GM21723 (cell line): ENCODE data around the gene PON3.
"Not testable (repeated sequence)": the region's sequence is repeated elsewhere in the genome, so short reads cannot be mapped to it uniquely, and the experiment has no call there.

Source experiments
- ATAC-seq: cut with Tn5 transposase; IDR thresholded peaks from one replicate; pipeline ENCODE4 v1.9.1; 2021; ENCODE audit warnings: mild to moderate bottlenecking, moderate library complexity; ENCODE audit not compliant: unreplicated experiment

Gene PON3

GRCh38 chr7:95412075-95412474, 15.9 kb upstream of the PON3 start:
- ATAC-seq = no peak

GRCh38 chr7:95411666-95412065, 15.5 kb upstream of the PON3 start:
- no peak for ATAC-seq

- no peak for ATAC-seq
Measured at GRCh38 chr7:95411036-95411435, 14.9 kb upstream of the PON3 start.

- no peak for ATAC-seq
Measured at GRCh38 chr7:95407751-95408150, 11.6 kb upstream of the PON3 start.

- ATAC-seq = no peak
Measured at GRCh38 chr7:95405800-95406199, 9.6 kb upstream of the PON3 start.

- no peak for ATAC-seq
Measured at GRCh38 chr7:95405208-95405607, 9.0 kb upstream of the PON3 start.

GRCh38 chr7:95404316-95404865, 8.2 kb upstream of the PON3 start:
- no peak for ATAC-seq

- ATAC-seq = no peak
Measured at GRCh38 chr7:95398155-95398940, 2.2 kb upstream of the PON3 start.

- no peak for ATAC-seq
Measured at GRCh38 chr7:95397381-95397780, 1.2 kb upstream of the PON3 start.

GRCh38 chr7:95395755-95396135, 430 bp downstream of the PON3 start:
- ATAC-seq = no peak

- ATAC-seq = no peak
Measured at GRCh38 chr7:95394370-95394769, 1.8 kb downstream of the PON3 start.

- ATAC-seq = no peak
Measured at GRCh38 chr7:95391761-95392160, 4.4 kb downstream of the PON3 start.

GRCh38 chr7:95389516-95389915, 6.7 kb downstream of the PON3 start:
- no peak for ATAC-seq

- not testable (repeated sequence) for ATAC-seq
Measured at GRCh38 chr7:95379457-95379856, 16.7 kb downstream of the PON3 start.

GRCh38 chr7:95376632-95377400, 19.4 kb downstream of the PON3 start:
- no peak for ATAC-seq

- ATAC-seq = no peak
Measured at GRCh38 chr7:95375591-95376257, 20.5 kb downstream of the PON3 start.

GRCh38 chr7:95373323-95373722, 22.9 kb downstream of the PON3 start:
- ATAC-seq = no peak

- no peak for ATAC-seq
Measured at GRCh38 chr7:95368235-95368634, 27.9 kb downstream of the PON3 start.

- ATAC-seq = no peak
Measured at GRCh38 chr7:95367606-95368005, 28.6 kb downstream of the PON3 start.

- no peak for ATAC-seq
Measured at GRCh38 chr7:95365151-95365550, 31.0 kb downstream of the PON3 start.

- no peak for ATAC-seq
Measured at GRCh38 chr7:95357623-95358022, 38.6 kb downstream of the PON3 start.
